GM19025 (cell line): Measurements from ENCODE around the gene CCRL2.
"Not testable (repeated sequence)": the region's sequence is repeated elsewhere in the genome, so short reads cannot be mapped to it uniquely, and the experiment has no call there.

Experiments
- ATAC-seq: cut with Tn5 transposase; IDR thresholded peaks from one replicate; pipeline ENCODE4 v1.9.1; 2021; ENCODE audit warnings: mild to moderate bottlenecking, low read depth, moderate library complexity; ENCODE audit not compliant: unreplicated experiment

Gene CCRL2

DNA sequence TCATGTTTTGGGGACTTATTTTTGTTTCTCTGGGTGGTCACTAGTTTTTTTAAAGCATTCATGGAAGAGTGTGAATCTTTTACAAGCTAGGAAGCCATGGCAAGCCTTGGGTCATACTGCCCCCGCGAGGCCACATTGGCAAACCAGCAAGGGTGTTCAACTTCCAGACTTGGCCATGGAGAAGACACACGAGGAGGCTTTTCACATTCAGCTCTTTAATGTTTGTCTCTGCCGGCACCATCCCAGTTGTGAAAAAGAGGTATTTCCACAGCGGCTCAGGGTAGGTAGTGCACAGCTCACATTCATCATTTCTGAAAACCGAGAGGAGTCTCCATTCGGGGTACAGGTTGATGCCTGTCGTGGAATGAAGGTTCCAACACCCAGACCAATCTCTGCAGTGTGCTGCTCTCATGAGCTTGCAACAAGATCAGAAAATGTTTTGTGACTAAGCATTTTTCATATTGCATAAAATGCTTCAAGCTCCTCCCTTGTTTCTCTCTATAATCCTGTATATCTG is 28.6 kb upstream of the CCRL2 start:
- no peak for ATAC-seq

DNA sequence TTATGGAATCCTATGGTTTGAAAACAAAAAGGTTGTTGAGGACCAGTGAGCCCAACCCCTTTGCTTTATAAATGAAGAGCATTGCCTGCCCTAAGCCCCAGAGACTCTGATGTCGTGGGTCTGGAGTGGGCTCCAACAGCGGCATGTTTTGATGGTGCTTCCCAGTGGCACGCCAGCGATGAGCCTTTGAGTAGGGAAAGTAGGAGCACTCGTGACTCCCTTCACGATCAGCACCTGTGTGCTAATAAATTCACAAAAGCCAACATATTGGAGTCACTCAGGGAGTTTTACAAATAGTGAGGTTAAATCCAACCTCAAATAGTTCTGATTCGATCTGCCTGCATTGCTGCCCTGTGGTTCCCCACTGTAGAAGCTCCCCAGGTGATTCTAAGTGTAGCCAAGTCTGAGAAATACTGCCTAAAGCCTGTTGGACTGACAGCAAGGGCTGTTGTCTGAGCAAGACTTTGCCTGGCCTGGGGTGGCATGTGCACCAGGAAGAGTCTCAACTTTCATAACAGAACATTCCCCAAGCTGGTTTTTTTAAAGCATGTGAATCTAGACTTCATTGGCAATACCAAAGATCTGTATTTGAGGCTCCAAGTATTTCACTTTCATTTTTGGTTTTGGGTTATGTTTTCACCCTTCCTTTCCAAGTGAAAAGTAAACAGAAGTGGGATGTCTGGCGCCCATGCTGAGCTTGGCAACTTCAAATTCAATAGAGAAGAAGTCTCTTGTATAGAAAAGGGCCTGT is 26.4 kb upstream of the CCRL2 start:
- no peak for ATAC-seq

DNA sequence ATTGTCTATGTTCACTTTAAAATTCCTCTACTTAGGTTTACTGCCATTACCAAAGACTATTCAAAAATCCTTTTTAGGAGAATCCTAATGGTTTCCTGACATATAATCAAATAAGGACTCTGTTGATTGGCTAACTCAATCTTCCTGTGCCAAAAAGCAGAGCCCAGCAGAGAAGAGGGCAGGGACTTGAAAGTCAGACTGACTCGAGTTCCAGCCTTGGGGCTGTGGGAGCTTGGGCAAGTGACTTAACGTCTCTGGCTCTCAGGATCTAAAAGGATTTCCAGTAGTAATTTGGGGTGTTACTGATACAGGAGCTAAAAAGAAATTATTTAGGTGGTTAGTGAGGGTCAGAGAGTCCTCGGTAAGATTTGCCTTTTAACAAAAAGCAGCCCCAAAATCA is 25.4 kb upstream of the CCRL2 start:
- ATAC-seq: no peak

DNA sequence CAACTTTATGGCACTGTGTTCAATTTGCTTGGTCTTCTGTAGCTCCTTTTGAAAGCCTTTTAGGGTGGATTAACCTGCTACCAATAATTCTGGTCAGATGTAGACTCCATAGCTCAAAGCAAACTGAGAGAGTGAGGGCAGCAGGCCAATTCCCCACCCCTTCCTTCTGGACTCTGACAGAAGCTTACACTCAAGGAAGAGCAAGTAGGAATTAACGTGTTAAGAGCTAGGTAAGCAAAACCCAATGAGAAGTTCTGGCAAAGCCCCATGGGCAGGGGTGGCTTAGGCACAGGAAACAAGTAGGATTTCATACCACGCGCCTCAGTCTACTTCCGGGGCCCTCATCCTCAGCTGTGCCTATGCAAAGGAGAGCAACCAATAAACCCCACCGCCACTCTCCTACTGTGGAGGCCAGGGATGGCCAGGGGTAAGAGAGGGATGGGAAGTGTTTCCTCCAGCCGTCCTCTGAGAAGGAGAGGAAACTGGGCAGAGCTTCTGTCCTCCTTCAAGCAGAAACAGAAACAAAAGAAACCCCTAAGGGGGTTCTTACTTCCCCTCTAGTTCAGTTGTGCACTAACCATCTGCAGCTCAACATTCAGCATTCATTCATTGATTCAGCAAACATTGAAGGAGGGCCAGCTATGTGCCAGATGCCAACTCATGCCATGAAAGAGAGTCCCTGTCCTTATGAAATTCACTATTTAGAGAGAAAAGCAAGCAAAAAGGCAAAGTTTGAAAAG is 23.7 kb upstream of the CCRL2 start:
- ATAC-seq: no peak

DNA sequence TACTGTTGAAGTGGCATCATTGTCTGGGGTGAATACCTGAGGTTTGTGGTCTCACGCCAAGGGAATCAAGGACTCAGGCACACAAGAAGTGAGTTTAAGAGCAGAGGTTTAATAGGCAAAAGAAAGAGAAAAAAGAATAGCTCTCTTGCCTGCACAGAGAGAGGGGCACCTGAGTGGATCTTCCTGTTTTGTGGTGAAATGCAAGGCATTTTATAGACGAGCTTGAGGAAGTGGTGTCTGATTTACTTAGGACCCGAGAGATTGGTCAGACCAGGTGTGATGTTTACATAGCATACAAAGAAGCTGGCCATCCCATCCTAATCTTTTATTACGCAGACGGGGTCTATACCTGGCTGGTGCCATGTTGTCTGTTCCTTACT is 23.1 kb upstream of the CCRL2 start:
- ATAC-seq: no peak

DNA sequence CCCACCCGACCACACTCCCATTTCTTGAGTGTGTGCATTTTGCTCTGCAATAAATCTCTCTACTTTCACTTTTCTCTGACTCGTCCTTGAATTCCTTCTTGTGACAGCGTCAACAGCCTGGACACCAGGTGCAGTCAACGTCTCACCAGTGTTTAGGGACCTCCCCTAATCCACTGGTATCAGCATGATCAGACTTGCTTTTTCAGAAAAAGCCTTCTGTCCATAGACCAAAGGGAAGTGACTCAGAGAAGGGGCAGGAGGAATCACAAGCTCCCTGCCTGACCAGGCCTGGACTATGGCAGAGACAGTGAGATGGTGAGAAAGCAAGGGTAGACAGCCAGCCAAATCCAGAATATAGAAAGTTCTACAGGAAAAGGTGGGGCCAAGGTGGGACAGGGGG is 20.9 kb upstream of the CCRL2 start:
- ATAC-seq: no peak

DNA sequence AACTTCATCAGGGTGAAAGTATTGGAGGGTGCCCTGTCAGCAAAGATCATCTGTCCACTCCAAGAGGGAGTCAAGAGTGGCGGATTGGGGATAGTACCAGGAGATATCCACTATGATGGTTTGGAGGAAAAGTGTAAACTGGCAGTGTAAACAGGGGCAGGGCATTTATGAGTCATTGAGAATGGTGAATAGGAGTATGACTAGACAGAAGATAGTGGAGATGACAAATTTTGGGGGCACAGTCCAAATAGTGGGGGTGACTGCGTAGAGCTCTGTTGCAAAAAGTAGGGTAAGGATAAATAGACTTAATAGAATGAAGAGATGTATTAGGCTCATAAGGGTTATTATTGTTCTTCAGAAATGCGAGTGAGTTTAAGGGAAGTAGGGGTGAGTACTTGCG is 18.2 kb upstream of the CCRL2 start:
- ATAC-seq: not testable (repeated sequence)

DNA sequence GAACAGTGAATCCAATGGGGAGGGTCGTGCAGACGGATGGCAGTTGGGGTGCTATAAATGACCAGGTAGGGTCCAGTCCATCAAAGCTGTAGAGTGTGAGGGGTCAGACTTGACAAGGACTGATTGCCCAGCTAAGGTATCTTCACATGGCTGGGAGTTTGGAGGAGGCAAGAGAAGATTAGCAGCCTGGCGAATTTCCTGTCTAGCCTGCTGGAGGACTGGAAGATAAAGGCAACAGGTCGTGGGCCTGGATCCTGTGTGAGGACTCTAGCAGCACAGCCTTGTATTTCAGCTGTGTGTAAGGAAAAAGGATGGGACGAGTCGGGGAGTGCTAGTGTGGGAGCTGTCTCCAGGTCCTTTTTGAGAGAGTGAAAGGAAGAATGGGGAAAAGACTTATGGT is 17.8 kb upstream of the CCRL2 start:
- ATAC-seq: no peak

DNA sequence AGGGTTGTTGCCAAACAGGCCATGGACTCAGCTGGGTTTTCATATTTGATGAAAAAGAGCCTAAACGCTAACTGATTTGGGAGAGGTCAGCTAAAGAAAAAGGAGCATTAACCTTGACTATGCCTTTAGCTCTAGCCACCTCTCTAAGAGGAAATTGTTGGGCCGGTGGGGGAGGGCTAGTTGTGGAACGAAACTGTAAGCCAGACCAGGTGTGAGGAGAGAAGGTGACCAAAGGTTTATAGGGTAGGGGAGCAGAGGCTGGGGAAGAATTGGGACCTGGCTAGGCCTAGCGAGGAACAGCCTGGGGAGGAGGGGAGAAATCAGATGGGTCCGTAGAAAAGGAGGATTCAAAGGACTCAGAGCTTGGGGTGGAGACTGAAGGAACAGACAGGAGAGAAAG is 15.5 kb upstream of the CCRL2 start:
- ATAC-seq: not testable (repeated sequence)

DNA sequence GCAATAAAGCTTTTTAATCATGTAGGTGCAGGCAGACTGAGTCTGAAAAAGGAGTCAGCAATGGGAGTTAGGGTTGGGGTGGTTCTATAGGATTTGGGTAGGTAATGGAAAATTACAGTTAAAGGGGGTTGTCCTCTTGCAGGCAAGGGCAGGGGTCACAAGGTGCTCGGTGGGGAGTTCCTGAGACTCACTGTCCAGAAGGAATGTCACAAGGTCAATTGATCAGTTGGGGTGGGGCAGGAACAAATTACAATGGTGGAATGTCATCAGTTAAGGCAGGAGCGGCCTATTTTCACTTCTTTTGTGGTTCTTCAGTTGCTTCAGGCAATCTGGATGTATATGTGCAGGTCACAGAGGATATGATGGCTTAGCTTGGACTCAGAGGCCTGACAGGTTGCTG is 14.0 kb upstream of the CCRL2 start:
- no peak for ATAC-seq

DNA sequence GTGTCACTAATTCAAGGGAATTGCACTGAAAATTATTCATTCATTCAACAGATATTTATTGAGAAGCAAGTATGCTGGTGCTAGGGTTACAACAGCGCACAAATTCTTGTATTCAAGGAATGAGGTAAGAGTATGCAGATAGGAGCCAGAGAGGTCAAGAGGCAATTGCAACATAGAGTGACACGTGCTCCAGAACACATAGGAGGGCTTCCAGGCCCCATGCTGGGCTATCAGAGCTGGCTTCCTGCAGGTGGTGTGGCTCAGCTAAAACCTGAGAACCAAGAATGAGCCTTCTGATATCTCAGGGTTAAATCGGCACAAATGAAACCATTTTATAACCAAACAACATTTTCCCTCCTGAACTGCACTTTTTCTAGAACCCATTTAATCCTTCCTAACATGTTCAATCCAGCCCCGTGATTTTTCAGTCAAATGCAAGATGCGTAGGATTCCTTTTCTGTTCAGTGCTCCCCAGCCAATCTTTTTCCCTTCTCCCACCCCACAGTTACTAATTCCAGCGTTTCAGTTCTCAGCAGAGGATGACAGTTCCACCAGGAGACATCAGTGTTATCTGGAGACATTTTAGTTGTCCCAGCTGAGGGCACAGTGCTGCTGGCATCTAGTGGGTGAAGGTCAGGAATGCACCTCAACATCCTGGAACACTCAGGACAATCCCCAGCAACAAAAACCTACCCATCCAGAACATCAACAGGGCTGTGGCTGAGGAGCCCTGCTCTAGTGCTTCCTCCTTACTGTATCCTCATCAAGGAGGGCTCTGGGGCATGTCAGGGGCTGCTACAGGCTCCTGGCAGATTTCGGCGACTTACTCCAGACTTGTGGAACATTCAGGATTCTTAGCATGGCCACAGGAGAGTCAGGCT is 13.3 kb upstream of the CCRL2 start:
- no peak for ATAC-seq

DNA sequence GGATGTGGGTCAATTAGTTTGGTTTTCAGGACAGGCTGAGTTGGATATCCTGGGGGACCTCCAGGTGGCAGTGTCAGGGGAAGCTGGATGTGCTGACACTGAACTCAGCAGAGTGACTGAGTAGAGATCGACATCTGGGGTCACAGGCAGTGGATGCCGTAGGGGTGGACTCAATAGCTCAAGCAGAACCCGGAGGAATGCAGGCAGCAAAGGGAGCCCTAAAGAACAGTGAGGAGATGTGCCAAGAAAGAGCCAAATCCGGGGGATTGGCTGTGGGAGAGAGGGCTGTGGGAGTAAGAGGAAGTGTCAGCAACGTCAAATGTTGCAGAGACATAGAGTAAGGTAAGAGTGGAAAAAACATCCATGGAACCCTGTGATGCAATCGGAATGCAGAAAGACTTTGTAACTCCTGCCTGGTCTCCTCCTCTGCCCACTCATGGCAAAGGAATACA is 11.8 kb upstream of the CCRL2 start:
- no peak for ATAC-seq

DNA sequence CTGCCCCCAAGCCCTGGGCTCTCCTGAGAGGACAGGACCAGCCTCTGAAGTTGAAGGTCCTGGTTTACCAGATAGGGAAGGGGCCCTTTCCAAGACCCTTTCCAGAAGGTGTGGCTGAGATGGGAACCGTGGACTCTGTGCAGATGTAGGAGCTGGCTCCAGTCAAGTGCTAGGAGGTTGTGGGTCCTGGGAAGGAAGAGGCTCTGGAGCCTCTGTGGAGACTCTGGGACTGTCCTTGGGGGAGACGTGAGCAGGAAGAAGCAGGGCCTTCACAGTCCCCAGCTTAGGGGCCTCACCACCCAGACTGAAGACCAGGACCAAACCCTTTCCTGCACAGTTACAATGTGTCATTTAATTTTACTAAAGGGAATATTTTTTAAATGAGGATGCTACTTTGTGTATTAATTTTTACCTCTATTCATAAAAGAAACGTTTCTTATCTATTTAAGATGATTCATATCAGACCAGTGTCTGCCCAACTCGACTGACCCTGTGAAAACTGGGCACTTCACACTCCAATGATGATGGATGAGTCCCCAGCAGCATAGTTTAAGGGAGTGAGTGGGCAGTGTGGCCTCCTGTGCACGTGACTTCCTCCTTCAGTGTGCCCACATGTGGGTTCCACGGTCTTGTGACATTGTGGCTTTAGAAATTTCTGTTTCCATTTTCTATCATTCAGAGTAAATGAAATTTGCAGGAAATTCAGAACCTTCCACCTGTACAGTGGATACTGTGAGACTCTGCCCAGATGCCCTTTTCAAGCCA is 11.1 kb upstream of the CCRL2 start:
- no peak for ATAC-seq

DNA sequence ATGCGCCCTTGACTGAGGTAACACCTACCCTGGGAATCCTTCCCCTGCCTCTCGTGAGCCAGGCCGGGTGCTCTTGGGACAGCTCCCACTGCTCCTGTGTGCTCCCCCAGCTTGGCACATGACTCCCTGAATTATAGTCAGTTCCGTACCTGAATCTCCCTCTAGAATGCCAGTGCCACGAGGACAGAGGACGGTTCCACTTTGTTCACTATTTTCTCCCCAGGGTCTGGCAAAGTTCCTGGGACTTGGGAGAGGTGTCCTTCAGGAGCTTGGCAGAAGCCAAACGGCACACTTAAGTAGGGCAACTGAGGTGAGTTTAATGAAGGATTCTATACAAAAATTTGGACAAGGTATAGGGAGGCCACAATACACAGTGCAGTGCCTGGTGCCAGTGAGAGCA is 9.9 kb upstream of the CCRL2 start:
- no peak for ATAC-seq

DNA sequence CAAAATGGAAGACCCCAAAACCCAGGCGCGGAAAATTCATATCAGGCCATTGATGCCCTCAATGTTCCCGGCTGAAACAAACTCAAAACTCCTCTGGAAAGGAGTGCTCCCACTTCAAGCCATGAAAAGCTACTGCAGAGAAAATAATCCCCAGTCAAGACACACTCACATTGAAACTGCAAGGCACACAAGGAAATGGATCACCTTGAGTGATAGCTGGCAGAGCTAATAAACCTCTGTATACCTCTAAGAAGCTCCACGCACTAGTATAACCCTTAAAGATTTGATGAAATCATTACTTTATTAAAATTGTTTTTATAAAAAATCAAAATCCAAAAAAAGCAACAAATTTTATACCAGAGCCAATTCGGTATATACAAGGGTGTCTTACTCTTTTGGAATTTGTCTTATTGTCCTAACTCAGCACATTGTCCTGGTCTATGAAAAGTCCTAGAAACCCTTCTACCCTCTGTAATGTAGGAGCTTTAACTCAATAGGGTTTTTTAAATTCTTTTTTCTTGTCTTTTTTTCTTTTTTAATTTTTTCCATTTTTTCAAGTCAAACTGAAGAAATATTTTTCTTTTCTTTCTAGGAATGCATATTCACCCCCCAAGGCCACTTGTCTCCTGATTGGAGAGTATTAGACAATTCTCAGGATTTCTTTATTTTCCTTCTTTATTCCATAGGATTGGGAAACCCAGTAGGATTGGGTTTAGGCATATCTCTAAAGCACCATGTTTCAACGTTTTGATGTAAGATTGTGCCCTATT is 8.7 kb upstream of the CCRL2 start:
- no peak for ATAC-seq

DNA sequence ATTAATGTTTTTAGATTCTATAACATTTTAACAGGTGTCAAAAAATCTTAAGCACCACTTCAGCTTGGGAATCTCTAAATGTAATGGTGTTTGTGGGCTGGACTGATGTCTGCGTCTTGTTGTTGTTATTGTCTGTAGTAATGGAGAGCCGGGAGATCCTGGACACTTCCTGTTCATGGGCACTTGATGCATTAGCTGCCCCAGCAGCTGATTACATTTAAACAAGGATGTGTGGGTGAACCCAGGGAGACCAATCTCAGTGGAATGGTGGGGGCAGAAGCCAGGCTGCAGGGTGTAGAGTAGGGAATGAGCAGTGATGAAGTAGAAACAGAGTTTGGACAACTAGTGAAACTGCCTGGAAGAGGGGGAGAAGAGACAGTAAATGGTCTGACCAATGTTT is 8.0 kb upstream of the CCRL2 start:
- no peak for ATAC-seq

DNA sequence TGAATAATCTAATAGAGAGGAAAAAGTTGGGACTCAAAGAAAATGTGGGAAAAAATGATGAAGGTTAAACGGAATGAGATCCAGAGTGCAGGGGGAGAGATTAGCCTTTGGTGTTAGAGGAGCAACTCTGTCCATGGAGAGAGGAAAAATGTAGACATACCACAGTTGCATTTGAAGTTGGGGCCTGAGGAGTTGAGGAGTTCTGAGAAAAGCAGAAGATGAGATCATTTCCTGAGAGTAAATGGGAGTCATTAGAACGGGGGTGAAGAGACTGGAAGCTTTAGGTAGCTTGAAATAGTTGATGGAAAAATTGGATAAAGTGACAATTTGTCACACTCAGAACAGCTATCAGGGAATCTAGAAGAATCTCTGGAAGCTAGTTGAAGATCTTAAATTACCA is 7.5 kb upstream of the CCRL2 start:
- no peak for ATAC-seq

DNA sequence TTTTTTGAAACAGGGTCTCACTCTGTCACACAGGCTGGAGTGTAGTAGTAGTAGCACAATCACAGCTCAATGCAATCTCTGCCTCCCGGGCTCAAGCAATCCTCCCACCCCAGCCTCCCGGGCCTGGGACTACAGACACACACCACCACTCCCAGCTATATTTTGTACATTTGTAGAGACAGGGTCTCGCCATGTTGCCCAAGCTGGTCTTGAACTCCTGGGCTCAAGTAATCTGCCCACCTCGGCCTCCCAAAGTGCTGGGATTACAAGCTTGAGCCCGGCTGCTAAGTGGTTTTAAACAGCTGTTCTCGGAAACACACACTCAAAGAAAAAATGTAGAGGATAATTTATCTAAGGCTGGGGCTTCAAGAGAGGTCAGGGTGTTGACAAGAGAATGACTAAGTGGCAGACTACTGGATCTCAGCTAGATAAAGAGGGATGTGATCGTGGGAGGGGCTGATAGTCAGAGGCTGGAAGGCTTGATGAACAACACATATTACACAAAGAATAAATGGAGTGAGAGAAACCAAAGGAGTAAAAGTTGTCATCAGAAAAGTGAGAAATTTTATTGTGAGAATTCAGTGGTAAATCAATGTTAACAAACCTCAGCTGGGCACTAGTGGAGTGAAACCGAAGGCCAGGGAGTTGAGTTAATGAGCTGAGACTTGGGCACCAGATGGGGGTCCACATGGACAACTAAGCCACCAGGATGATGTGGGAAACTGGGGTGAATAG is 6.9 kb upstream of the CCRL2 start:
- no peak for ATAC-seq

DNA sequence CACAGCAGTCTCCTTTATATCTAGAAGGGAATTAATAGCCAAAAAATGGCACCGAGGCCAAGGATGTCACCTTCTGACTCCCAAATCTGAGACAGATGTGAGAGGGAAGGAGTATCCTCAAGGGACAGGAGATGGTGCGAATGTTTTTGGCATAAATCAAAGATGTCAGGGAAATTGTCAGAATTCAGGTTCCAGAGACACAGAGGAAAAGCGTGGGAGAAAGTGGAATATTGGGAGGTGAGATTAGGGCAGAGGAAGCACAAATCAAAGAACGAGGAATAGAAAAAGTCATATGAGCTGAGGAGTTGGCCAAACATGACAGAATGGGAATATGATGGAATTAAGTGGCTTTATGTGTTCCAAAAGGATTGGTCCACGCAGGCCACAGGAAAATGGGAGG is 6.2 kb upstream of the CCRL2 start:
- no peak for ATAC-seq
